ENCODE results near the gene PIK3R1.
"Not testable (repeated sequence)": the region's sequence is repeated elsewhere in the genome, so short reads cannot be mapped to it uniquely, and the experiment has no call there.

- not testable (repeated sequence) for TF ChIP-seq CTCF (IDR thresholded peaks at IDR 0.05; ENCODE audit: low read depth, low read length); EZH2phosphoT487 (IDR thresholded peaks at IDR 0.05; ENCODE audit: low read depth)
Measured at GRCh38 chr5:68235229-68235628, 19.7 kb downstream of the PIK3R1 start.
